Measurements from ENCODE around the gene POU3F2.

The POU3F2 gene

GRCh38 chr6:98834060-98835031 lies at the start of gene POU3F2:
Gene POU3F2 (plus strand): TSS chr6:98834574. CDS start chr6:98834874, 300 bp downstream.
- DNase-seq (ENCODE audit: low read depth in 3 of 3) = peak in 2 of 3 experiments; percentile 49 to 60

DNA sequence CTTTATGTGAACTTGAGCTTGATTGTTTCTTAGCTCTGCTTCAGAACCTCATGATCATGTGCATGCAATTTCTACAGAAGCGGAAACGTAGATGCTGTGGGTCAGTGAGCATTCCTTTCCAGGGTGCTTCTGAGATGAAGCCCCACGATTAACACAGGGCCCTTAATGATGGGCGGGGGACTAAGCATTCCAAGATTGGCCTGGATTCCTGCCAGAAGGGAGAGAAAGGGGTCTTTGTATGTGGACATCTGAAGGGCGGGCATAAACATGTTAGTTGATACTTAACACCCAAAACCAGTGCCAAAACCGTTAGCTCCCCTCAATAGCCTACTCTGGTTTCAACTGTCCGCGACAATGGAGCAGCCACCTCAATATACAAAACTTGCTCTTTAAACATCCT lies 46.9 kb upstream of the POU3F2 start:
- no peak for DNase-seq (ENCODE audit: low read depth in 3 of 3)

DNA sequence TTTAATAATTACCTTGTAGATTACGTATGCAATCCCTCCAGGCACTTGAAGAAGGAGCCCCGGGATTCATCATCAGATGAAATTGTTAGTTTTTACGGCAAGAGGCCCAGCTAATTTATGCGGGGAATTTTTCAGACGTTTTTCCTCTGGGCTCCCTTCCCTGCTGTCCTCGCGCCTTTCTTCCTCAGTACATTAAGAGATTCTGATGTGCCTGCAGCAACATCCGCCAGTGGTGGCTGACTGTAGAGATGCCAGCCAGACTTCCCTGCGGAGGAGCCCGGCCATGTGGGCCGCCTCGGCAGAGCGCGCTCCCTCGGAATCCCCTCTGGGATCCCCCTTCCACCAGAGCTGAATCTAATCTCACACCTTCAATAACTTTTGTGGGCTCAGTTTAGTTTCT lies 46.4 kb upstream of the POU3F2 start:
- DNase-seq (ENCODE audit: low read depth in 3 of 3) = no peak

- no peak for DNase-seq (ENCODE audit: low read depth in 3 of 3)
Measured at GRCh38 chr6:98794307-98794842, 40.0 kb upstream of the POU3F2 start.

DNA sequence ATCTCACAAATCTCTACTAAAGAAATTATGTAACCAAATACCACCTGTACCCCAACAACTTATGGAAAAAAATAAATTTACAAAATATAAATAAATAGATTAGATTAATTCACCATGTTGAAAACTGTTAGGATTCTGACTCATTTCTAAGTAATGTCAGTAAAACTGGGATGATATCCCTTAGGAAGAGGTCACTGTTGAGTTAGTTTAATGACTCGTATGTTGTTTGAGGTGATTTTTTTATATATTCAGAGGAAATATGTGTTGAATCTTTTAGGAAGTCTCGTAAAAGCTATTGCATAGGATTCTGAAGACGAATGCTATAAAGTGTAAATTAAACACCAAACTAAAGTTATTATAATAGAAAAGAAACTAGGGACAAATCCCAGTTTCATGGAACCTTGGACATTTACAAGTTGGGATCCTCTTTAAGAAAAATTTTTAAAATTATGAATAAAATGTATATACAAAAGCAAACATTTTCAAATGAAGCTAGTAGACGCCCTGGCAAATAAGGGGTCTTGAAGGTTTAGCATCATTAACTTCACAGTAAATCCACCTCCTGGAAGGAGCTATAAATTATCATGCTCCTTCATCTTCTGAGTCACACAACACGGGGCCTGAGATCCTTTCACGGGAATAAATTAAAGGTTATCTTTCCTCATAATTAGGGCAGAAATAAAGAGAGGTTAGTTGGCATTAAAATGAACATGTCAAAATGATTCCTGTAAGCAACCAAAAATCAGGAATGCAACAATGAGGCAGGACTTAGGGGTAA lies 37.0 kb upstream of the POU3F2 start:
- DNase-seq (ENCODE audit: low read depth in 3 of 3) = no peak

DNA sequence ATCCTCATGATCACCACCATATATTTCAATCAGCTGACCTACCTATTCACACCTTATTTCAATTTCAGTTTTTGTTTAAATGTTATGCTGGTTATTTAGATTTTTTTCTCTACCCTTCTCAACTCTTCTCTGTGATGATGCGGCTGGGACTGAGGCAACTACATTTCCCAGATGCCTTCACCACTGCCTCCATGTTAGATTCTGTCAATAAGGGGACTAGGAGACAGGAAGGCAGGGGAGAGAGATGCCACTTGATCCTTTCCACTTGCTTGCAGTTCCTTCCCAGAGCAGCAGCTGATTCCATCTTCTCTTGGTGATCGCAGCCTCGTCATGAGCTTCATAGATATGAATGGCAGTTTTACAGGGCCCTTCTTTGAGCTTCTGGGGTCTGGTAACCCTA lies 33.5 kb upstream of the POU3F2 start:
- no peak for DNase-seq (ENCODE audit: low read depth in 3 of 3)

GRCh38 chr6:98808541-98809210 lies 25.7 kb upstream of the POU3F2 start:
- DNase-seq (ENCODE audit: low read depth in 3 of 3) = no peak

DNA sequence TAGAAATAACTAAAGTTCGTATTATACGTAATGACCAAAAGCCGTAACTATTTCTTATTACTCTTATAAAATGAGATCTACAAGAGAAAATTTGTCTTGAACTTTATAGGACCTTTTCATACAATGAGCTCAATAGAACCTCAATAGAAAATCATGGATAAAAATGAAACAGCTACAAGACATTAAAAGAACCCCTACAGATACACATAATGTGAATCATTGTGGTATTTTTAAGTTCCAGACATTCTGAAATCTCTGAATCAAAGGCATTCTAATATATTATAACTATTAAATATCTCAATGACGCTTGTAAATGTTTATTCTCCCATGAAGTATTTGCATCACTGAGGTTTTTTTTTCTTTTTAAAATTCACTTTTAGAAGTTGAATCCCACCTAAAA lies 22.2 kb upstream of the POU3F2 start:
- no peak for DNase-seq (ENCODE audit: low read depth in 3 of 3)

- DNase-seq (ENCODE audit: low read depth in 3 of 3) = no peak
Measured at GRCh38 chr6:98816799-98817198, 17.6 kb upstream of the POU3F2 start.

GRCh38 chr6:98821756-98822405 lies 12.5 kb upstream of the POU3F2 start:
- no peak for DNase-seq (ENCODE audit: low read depth in 3 of 3)

DNA sequence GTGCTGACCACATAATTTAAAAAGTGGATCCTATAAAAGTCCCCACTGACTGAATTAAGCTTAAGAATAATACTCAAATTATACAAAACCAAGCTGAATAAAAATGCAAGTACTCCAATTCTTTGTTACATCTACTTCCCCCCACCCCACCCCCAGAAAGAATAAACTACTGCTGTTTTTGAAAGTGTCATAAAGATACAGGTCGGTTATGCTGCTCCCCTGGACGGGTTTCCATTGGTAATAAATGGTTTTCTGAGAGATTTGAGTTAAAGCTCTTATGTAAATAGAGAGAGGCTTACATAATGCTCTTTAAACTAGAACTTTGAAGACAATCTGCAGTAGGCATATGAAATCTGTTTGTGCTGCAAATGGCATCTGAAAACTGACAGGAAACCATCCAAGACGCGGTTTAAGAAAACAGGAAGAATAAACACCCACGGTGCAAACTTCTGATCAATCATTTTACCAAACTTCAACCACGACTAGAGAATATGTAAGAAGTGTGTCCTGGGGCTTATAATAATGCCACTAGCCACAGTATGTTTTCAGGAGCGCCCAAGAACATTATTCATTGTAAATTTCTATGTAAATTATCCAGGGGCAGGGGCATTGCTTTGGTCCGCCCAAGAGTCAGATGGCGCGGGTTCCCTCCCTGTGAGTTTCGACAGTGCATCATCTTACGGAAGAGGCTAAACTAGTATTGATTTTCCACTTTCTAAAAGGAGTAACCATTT lies 10.8 kb upstream of the POU3F2 start:
- DNase-seq (ENCODE audit: low read depth in 3 of 3) = no peak

GRCh38 chr6:98824162-98824901 lies 10.0 kb upstream of the POU3F2 start:
- no peak for DNase-seq (ENCODE audit: low read depth in 3 of 3)

GRCh38 chr6:98824902-98825599 lies 9.3 kb upstream of the POU3F2 start:
- no peak for DNase-seq (ENCODE audit: low read depth in 3 of 3)

DNA sequence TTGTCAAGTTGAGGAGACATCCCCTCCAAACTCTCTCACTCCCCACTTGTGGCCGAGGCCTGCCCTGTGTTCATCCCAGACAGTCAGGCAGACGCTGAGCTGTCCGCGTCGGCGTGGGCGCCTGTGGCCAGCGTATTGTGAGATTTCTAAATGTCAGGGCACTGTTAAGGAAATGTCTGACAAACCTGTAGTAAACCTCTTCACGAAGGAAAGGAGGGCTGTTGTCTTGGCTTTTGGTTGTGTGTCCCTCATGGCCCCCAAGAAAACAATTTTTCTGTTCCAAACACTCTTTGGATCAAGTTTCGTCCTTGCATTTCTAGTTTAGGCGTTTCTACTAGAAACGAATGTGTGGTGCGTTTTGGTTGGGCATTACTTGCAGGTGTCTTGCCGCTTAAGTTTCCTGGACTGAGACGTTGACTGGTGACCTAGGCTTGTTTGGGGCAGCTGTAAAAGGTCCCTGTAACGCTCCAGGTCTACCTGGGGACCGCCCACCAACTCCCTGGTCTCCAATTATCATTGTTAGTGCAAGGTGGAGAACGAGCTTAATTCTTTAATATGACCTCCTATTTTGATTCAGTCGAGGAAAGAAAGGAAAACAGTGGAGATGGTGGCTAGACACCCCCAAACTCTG lies 8.7 kb upstream of the POU3F2 start:
- DNase-seq (ENCODE audit: low read depth in 3 of 3) = no peak

GRCh38 chr6:98827295-98828159 lies 6.8 kb upstream of the POU3F2 start:
- DNase-seq (ENCODE audit: low read depth in 3 of 3) = no peak

DNA sequence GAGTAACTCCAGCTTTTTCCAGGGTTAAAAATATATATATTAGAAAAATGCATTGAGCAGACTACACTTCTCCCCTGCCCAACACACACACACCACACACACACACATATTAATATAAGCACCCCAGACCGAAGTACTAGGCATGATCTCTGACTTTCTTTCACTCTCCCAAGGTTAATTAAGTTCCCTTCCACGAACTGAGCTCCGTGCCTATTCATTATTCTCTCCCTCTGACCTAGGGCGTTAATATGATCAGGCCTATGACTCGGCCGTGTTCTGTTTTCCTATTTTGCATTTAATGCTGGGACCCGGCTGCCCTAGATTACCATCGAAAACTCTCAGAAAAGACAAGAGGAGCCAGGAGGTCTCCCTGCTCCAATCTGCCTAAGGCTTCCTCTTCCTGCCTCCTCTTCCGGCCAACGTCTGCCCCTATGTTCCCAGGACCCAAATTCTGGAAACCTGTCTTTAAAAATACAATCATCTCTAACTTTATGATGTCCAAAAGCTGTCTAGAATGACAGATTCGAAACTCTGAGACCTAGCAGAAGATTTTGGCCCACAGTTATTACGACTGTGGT lies 6.1 kb upstream of the POU3F2 start:
- DNase-seq (ENCODE audit: low read depth in 3 of 3) = no peak

- no peak for DNase-seq (ENCODE audit: low read depth in 3 of 3)
Measured at GRCh38 chr6:98828941-98829411, 5.4 kb upstream of the POU3F2 start.
